Stimulated activated CD8-positive, alpha-beta memory T cell treated with anti-CD3 and anti-CD28 coated beads, Interleukin-7, amount 100 ng/mL, for 24 hours (primary cell): ENCODE data around the gene MAP1LC3B2.

Experiments
- DNase-seq: peaks from one replicate; pipeline ENCODE4 v3.0.0-alpha.2; 2020; ENCODE audit warnings: low read depth

Gene MAP1LC3B2

GRCh38 chr12:116615141-116615861, 56.1 kb downstream of the MAP1LC3B2 start:
- DNase-seq: no peak

- DNase-seq: no peak
Observed at GRCh38 chr12:116616536-116617248, 57.5 kb downstream of the MAP1LC3B2 start.

- no peak for DNase-seq
Observed at GRCh38 chr12:116619246-116619645, 60.1 kb downstream of the MAP1LC3B2 start.

- DNase-seq: no peak
Observed at GRCh38 chr12:116620124-116620491, 60.9 kb downstream of the MAP1LC3B2 start.

GRCh38 chr12:116620492-116621191, 61.5 kb downstream of the MAP1LC3B2 start:
- DNase-seq: no peak

- DNase-seq: no peak
Observed at GRCh38 chr12:116621194-116621593, 62.0 kb downstream of the MAP1LC3B2 start.

GRCh38 chr12:116624516-116624915, 65.3 kb downstream of the MAP1LC3B2 start:
- DNase-seq: no peak

GRCh38 chr12:116626153-116626552, 67.0 kb downstream of the MAP1LC3B2 start:
- no peak for DNase-seq
